IPS-18c (cell line): Measurements from ENCODE around the gene PANK3.
A peak's percentile ranks its signal among the peaks of the same experiment; 100 is the strongest.

Source experiments
- H3K4me3 ChIP-seq: 2 replicates; pipeline ENCODE4 v1.7.0; 2013; ENCODE audit warnings: low read depth, mild to moderate bottlenecking, low read length, moderate library complexity; ENCODE audit not compliant: insufficient read depth
- H3K9me3 ChIP-seq: one replicate; pipeline ENCODE4 v1.6.1; 2013; ENCODE audit warnings: mild to moderate bottlenecking, low read length, moderate library complexity; ENCODE audit not compliant: control insufficient read depth, insufficient read depth

PANK3 gene

GRCh38 chr5:168529374-168530234 lies 49.6 kb downstream of the PANK3 start:
- H3K4me3 ChIP-seq = peak overlapping the region; percentile 49

GRCh38 chr5:168528521-168529373 lies 50.4 kb downstream of the PANK3 start, which contains the start of gene FBLL1:
TSS of gene FBLL1 (plus strand) at chr5:168529305. CDS start at chr5:168529505, 200 bp downstream.
- Histone ChIP-seq H3K4me3 (peak within 1 kb of the TSS; percentile 53), H3K9me3 (no peaks in the 10 kb centered on the region)

More at GRCh38 chr5:168529374-168530234, 49.6 kb downstream of the PANK3 start:
- H3K9me3 ChIP-seq = no peaks in the 10 kb centered on the region

GRCh38 chr5:168527756-168528295 lies 51.3 kb downstream of the PANK3 start:
- Histone ChIP-seq H3K4me3 (no peak overlapping the region), H3K9me3 (no peaks in the 10 kb centered on the region)

- no peaks in the 10 kb centered on the region for H3K9me3 ChIP-seq
- no peak overlapping the region for H3K4me3 ChIP-seq
These were observed 53.3 kb downstream of the PANK3 start for GRCh38 chr5:168525856-168526255.

- Histone ChIP-seq H3K9me3 (peaks cover 3% of the 10 kb centered on the region), H3K4me3 (no peak overlapping the region)
These were observed 65.2 kb downstream of the PANK3 start for GRCh38 chr5:168513861-168514428.

GRCh38 chr5:168502563-168503237 lies 76.5 kb downstream of the PANK3 start:
- Histone ChIP-seq H3K4me3 (no peak overlapping the region), H3K9me3 (no peaks in the 10 kb centered on the region)
